ENCODE measurements around the gene RCOR1. TPM values are rescaled to one million over a fixed set of nuclear protein-coding genes. Genes with fewer than 3 reads are reported as not detected.

Gene RCOR1
- total RNA-seq, 1 experiment from 2014 or later, result 34.1 TPM

- Mint-ChIP-seq H3K36me3 (ENCODE audit: insufficient read depth in 1 of 3, low read depth in 3 of 3) (peaks cover 0 to 6% (median 3%) of the 10 kb centered on the region in 3 experiments; a peak in 4 of 7 replicates), H3K27ac (no peak overlapping the region), H3K9me3 (peaks cover 10 to 13% of the 10 kb centered on the region in 2 experiments; a peak in 3 of 5 replicates), H3K27me3 (ENCODE audit: low read depth) (no peaks in the 10 kb centered on the region; the same call in 1 of the 2 replicates), H3K4me1 (peaks cover 16 to 24% of the 10 kb centered on the region in 2 experiments), H3K4me3 (no peak overlapping the region)
- Histone ChIP-seq H3K27me3 (ENCODE audit: insufficient read depth, low read length) (no peaks in the 10 kb centered on the region), H4K91ac (ENCODE audit: insufficient read length, low read depth, low read length) (no peak overlapping the region), H2BK5ac (ENCODE audit: insufficient read length, low read length) (no peak overlapping the region), H2BK12ac (ENCODE audit: insufficient read length, low read depth, low read length) (no peak overlapping the region), H3K56ac (ENCODE audit: insufficient read length, low read depth, low read length) (no peak overlapping the region), H4K20me1 (ENCODE audit: control insufficient read depth, insufficient read depth, insufficient read length) (no peaks in the 10 kb centered on the region), H3K79me1 (ENCODE audit: insufficient read depth, low read depth, low read length, poor library complexity, severe bottlenecking) (no peaks in the 10 kb centered on the region), H3K79me2 (ENCODE audit: insufficient read depth, low read length) (no peaks in the 10 kb centered on the region), H3T11ph (ENCODE audit: low read length) (no peak overlapping the region), H3K27ac (ENCODE audit: insufficient read length, low read depth, low read length) (no peak overlapping the region), H2AK5ac (ENCODE audit: insufficient read length, low read length) (no peak overlapping the region), H3K23me2 (ENCODE audit: insufficient read length, low read depth, low read length, poor library complexity, severe bottlenecking) (no peaks in the 10 kb centered on the region), H3K14ac (ENCODE audit: insufficient read depth, low read length) (no peak overlapping the region), H3K23ac (ENCODE audit: insufficient read length, low read depth, low read length) (no peak overlapping the region), H3K18ac (ENCODE audit: insufficient read length, low read depth, low read length) (no peak overlapping the region), H2BK20ac (ENCODE audit: low read depth, low read length, poor library complexity, severe bottlenecking) (no peak overlapping the region), H3K9ac (ENCODE audit: extremely low read depth, insufficient read length, low read length) (no peak overlapping the region), H2BK120ac (ENCODE audit: low read depth, low read length, poor library complexity, severe bottlenecking) (no peak overlapping the region), H4K8ac (replicated peaks; ENCODE audit: insufficient read length, low read depth, low read length) (no peak overlapping the region), H3K4ac (ENCODE audit: low read depth, low read length) (no peak overlapping the region), H3K4me1 (ENCODE audit: insufficient read depth, low read length) (no peaks in the 10 kb centered on the region; the same call in 1 of the 2 replicates), H3K9me3 (ENCODE audit: control insufficient read depth, low read depth, low read length) (no peaks in the 10 kb centered on the region), H2BK15ac (ENCODE audit: low read depth, low read length) (no peak overlapping the region), H4K5ac (ENCODE audit: insufficient read length, low read depth, low read length) (no peak overlapping the region), H3K4me2 (ENCODE audit: insufficient read depth, insufficient read length, low read length) (no peak overlapping the region), H2AFZ (ENCODE audit: low read length) (no peak overlapping the region)
- no peak for DNase-seq
- WGBS (ENCODE audit: extremely low coverage, insufficient read length, low lambda C conversion rate), result no CpG with 5 or more reads among the region's 7 CpGs
- TF ChIP-seq CTCF (conservative IDR thresholded peaks at IDR 0.05), result no peak
Observed at GRCh38 chr14:102565959-102566358, 26.5 kb upstream of the RCOR1 start.
